HL-60 (cell line): Measurements from ENCODE around the gene PTPRU.

Experiments
- CTCF ChIP-seq: IDR thresholded peaks from one replicate; pipeline ENCODE4 v1.5.1; 2011; ENCODE audit warnings: low read length, control low read depth, inconsistent platforms; ENCODE audit not compliant: insufficient read depth
- POLR2AphosphoS5 ChIP-seq: IDR thresholded peaks from 2 replicates; pipeline ENCODE4 v1.6.1; 2012; ENCODE audit warnings: low read depth

DNA sequence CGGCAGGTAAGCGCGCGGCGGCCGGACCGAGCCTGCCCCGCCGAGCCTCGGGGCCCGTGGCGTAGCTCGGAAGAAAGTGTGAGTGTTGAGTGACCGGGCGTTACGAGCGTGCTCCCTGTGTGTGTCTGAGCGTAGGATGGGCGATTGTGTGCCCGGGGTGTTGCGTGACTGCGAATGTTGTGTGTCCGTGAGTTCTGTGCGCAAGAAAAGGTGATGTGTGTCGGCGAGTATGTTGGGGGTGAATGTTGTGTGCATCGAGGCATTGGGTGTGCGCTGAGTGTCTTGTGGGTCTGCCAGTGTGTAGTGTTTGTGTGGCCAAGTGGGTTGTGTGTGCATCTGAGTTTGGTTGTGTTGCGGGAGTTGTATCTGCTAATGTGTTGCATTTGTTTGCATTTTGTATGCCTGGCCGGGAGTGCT is 398 bp downstream of the PTPRU start:
- TF ChIP-seq CTCF: no peak
- no peak for TF ChIP-seq POLR2AphosphoS5
